ENCODE data around the gene SSX2IP.
"Not testable (repeated sequence)": the region's sequence is repeated elsewhere in the genome, so short reads cannot be mapped to it uniquely, and the experiment has no call there.

SSX2IP gene

GRCh38 chr1:84724128-84724860 lies 34.0 kb upstream of the SSX2IP start:
- no peak overlapping the region for H3K27ac ChIP-seq (ENCODE audit: low read length)
- no peaks in the 10 kb centered on the region for H3K27me3 ChIP-seq (ENCODE audit: control insufficient read depth in 1 of 2, insufficient read depth in 2 of 2, low read length in 2 of 2)
- no peaks in the 10 kb centered on the region for H3K36me3 ChIP-seq (ENCODE audit: control insufficient read depth in 2 of 2, insufficient read depth in 2 of 2, low read length in 2 of 2)
- H3K9ac ChIP-seq (ENCODE audit: low read length in 2 of 2) = no peak overlapping the region
- H3K4me3 ChIP-seq (ENCODE audit: low read length in 2 of 2) = no peak overlapping the region
- H3K9me3 ChIP-seq (ENCODE audit: control insufficient read depth in 2 of 2, low read length in 2 of 2) = no peaks in the 10 kb centered on the region
- H3K4me1 ChIP-seq (ENCODE audit: control insufficient read depth, insufficient read depth, low read length) = peaks cover 5% of the 10 kb centered on the region

GRCh38 chr1:84722794-84723193 lies 32.5 kb upstream of the SSX2IP start:
- peaks cover 11% of the 10 kb centered on the region for H3K4me1 ChIP-seq (ENCODE audit: control insufficient read depth, insufficient read depth, low read length)
- H3K36me3 ChIP-seq (ENCODE audit: control insufficient read depth in 2 of 2, insufficient read depth in 2 of 2, low read length in 2 of 2) = no peaks in the 10 kb centered on the region
- H3K9me3 ChIP-seq (ENCODE audit: control insufficient read depth in 2 of 2, low read length in 2 of 2) = no peaks in the 10 kb centered on the region
- H3K27me3 ChIP-seq (ENCODE audit: control insufficient read depth in 1 of 2, insufficient read depth in 2 of 2, low read length in 2 of 2) = no peaks in the 10 kb centered on the region
- H3K9ac ChIP-seq (ENCODE audit: low read length in 2 of 2) = no peak overlapping the region
- H3K27ac ChIP-seq (ENCODE audit: low read length) = no peak overlapping the region
- no peak overlapping the region for H3K4me3 ChIP-seq (ENCODE audit: low read length in 2 of 2)

- not testable (repeated sequence) for H3K4me3 ChIP-seq (ENCODE audit: low read length in 2 of 2); H3K36me3 ChIP-seq (ENCODE audit: control insufficient read depth in 2 of 2, insufficient read depth in 2 of 2, low read length in 2 of 2); H3K27me3 ChIP-seq (ENCODE audit: control insufficient read depth in 1 of 2, insufficient read depth in 2 of 2, low read length in 2 of 2); H3K27ac ChIP-seq (ENCODE audit: low read length); H3K9me3 ChIP-seq (ENCODE audit: control insufficient read depth in 2 of 2, low read length in 2 of 2); H3K9ac ChIP-seq (ENCODE audit: low read length in 2 of 2)
- H3K4me1 ChIP-seq (ENCODE audit: control insufficient read depth, insufficient read depth, low read length) = peaks cover 11% of the 10 kb centered on the region
These were observed 31.6 kb upstream of the SSX2IP start for GRCh38 chr1:84721872-84722271.

GRCh38 chr1:84721152-84721551 lies 30.9 kb upstream of the SSX2IP start:
- H3K4me1 ChIP-seq (ENCODE audit: control insufficient read depth, insufficient read depth, low read length) = peaks cover 11% of the 10 kb centered on the region
- no peak overlapping the region for H3K27ac ChIP-seq (ENCODE audit: low read length)
- H3K4me3 ChIP-seq (ENCODE audit: low read length in 2 of 2) = no peak overlapping the region
- no peaks in the 10 kb centered on the region for H3K9me3 ChIP-seq (ENCODE audit: control insufficient read depth in 2 of 2, low read length in 2 of 2)
- H3K9ac ChIP-seq (ENCODE audit: low read length in 2 of 2) = no peak overlapping the region
- H3K27me3 ChIP-seq (ENCODE audit: control insufficient read depth in 1 of 2, insufficient read depth in 2 of 2, low read length in 2 of 2) = no peaks in the 10 kb centered on the region
- no peaks in the 10 kb centered on the region for H3K36me3 ChIP-seq (ENCODE audit: control insufficient read depth in 2 of 2, insufficient read depth in 2 of 2, low read length in 2 of 2)

- Histone ChIP-seq H3K4me3 (ENCODE audit: low read length in 2 of 2) (peak overlapping the region; percentile 54 to 58), H3K36me3 (ENCODE audit: control insufficient read depth in 2 of 2, insufficient read depth in 2 of 2, low read length in 2 of 2) (no peaks in the 10 kb centered on the region), H3K9me3 (ENCODE audit: control insufficient read depth in 2 of 2, low read length in 2 of 2) (no peaks in the 10 kb centered on the region), H3K27ac (ENCODE audit: low read length) (peak overlapping the region; percentile 66), H3K4me1 (ENCODE audit: control insufficient read depth, insufficient read depth, low read length) (peaks cover 18% of the 10 kb centered on the region), H3K9ac (ENCODE audit: low read length in 2 of 2) (peak overlapping the region in 1 of 2 donors; percentile 43), H3K27me3 (ENCODE audit: control insufficient read depth in 1 of 2, insufficient read depth in 2 of 2, low read length in 2 of 2) (no peaks in the 10 kb centered on the region)
These were observed 30.0 kb upstream of the SSX2IP start for GRCh38 chr1:84720221-84720780.

- peak overlapping the region in 1 of 2 donors; percentile 43 for H3K9ac ChIP-seq (ENCODE audit: low read length in 2 of 2)
- peak overlapping the region; percentile 54 to 58 for H3K4me3 ChIP-seq (ENCODE audit: low read length in 2 of 2)
These were observed 29.4 kb upstream of the SSX2IP start for GRCh38 chr1:84719543-84720217.

GRCh38 chr1:84715342-84716019 lies 25.2 kb upstream of the SSX2IP start:
- H3K4me3 ChIP-seq (ENCODE audit: low read length in 2 of 2) = no peak overlapping the region
- H3K36me3 ChIP-seq (ENCODE audit: control insufficient read depth in 2 of 2, insufficient read depth in 2 of 2, low read length in 2 of 2) = no peaks in the 10 kb centered on the region
- H3K27ac ChIP-seq (ENCODE audit: low read length) = no peak overlapping the region
- H3K27me3 ChIP-seq (ENCODE audit: control insufficient read depth in 1 of 2, insufficient read depth in 2 of 2, low read length in 2 of 2) = no peaks in the 10 kb centered on the region
- peaks cover 22% of the 10 kb centered on the region for H3K4me1 ChIP-seq (ENCODE audit: control insufficient read depth, insufficient read depth, low read length)
- no peaks in the 10 kb centered on the region for H3K9me3 ChIP-seq (ENCODE audit: control insufficient read depth in 2 of 2, low read length in 2 of 2)
- peak overlapping the region in 1 of 2 donors; percentile 7 for H3K9ac ChIP-seq (ENCODE audit: low read length in 2 of 2)

More at GRCh38 chr1:84719543-84720217, 29.4 kb upstream of the SSX2IP start:
- Histone ChIP-seq H3K27ac (ENCODE audit: low read length) (peak overlapping the region; percentile 66), H3K36me3 (ENCODE audit: control insufficient read depth in 2 of 2, insufficient read depth in 2 of 2, low read length in 2 of 2) (no peaks in the 10 kb centered on the region), H3K4me1 (ENCODE audit: control insufficient read depth, insufficient read depth, low read length) (peaks cover 18% of the 10 kb centered on the region), H3K27me3 (ENCODE audit: control insufficient read depth in 1 of 2, insufficient read depth in 2 of 2, low read length in 2 of 2) (no peaks in the 10 kb centered on the region), H3K9me3 (ENCODE audit: control insufficient read depth in 2 of 2, low read length in 2 of 2) (no peaks in the 10 kb centered on the region)

- H3K9ac ChIP-seq (ENCODE audit: low read length in 2 of 2) = no peak overlapping the region
These were observed 22.1 kb upstream of the SSX2IP start for GRCh38 chr1:84712276-84712874.

GRCh38 chr1:84711869-84712268 lies 21.6 kb upstream of the SSX2IP start:
- no peaks in the 10 kb centered on the region for H3K36me3 ChIP-seq (ENCODE audit: control insufficient read depth in 2 of 2, insufficient read depth in 2 of 2, low read length in 2 of 2)
- no peaks in the 10 kb centered on the region for H3K27me3 ChIP-seq (ENCODE audit: control insufficient read depth in 1 of 2, insufficient read depth in 2 of 2, low read length in 2 of 2)
- H3K9me3 ChIP-seq (ENCODE audit: control insufficient read depth in 2 of 2, low read length in 2 of 2) = no peaks in the 10 kb centered on the region
- H3K9ac ChIP-seq (ENCODE audit: low read length in 2 of 2) = no peak overlapping the region
- H3K4me3 ChIP-seq (ENCODE audit: low read length in 2 of 2) = no peak overlapping the region
- peaks cover 14% of the 10 kb centered on the region for H3K4me1 ChIP-seq (ENCODE audit: control insufficient read depth, insufficient read depth, low read length)
- H3K27ac ChIP-seq (ENCODE audit: low read length) = no peak overlapping the region

More at GRCh38 chr1:84712276-84712874, 22.1 kb upstream of the SSX2IP start:
- peak overlapping the region; percentile 49 for H3K27ac ChIP-seq (ENCODE audit: low read length)
- no peaks in the 10 kb centered on the region for H3K9me3 ChIP-seq (ENCODE audit: control insufficient read depth in 2 of 2, low read length in 2 of 2)
- H3K4me1 ChIP-seq (ENCODE audit: control insufficient read depth, insufficient read depth, low read length) = peaks cover 14% of the 10 kb centered on the region
- H3K36me3 ChIP-seq (ENCODE audit: control insufficient read depth in 2 of 2, insufficient read depth in 2 of 2, low read length in 2 of 2) = no peaks in the 10 kb centered on the region
- no peaks in the 10 kb centered on the region for H3K27me3 ChIP-seq (ENCODE audit: control insufficient read depth in 1 of 2, insufficient read depth in 2 of 2, low read length in 2 of 2)
- no peak overlapping the region for H3K4me3 ChIP-seq (ENCODE audit: low read length in 2 of 2)

- Histone ChIP-seq H3K27ac (ENCODE audit: low read length) (no peak overlapping the region), H3K4me3 (ENCODE audit: low read length in 2 of 2) (no peak overlapping the region), H3K9me3 (ENCODE audit: control insufficient read depth in 2 of 2, low read length in 2 of 2) (no peaks in the 10 kb centered on the region), H3K9ac (ENCODE audit: low read length in 2 of 2) (no peak overlapping the region), H3K4me1 (ENCODE audit: control insufficient read depth, insufficient read depth, low read length) (peaks cover 14% of the 10 kb centered on the region), H3K36me3 (ENCODE audit: control insufficient read depth in 2 of 2, insufficient read depth in 2 of 2, low read length in 2 of 2) (no peaks in the 10 kb centered on the region), H3K27me3 (ENCODE audit: control insufficient read depth in 1 of 2, insufficient read depth in 2 of 2, low read length in 2 of 2) (no peaks in the 10 kb centered on the region)
These were observed 20.9 kb upstream of the SSX2IP start for GRCh38 chr1:84711121-84711520.

Measured in stomach smooth muscle (tissue), 2 donors.